GM12878 (cell line): Measurements from ENCODE around the gene SEMA3C. TPM values are rescaled to one million over a fixed set of nuclear protein-coding genes. Genes with fewer than 3 reads are reported as not detected.
A peak's percentile ranks its signal among the peaks of the same experiment; 100 is the strongest.

ENCODE experiments used
- ATAC-seq: fragments of 200-7000 bp; cut with Tn5 transposase; 3 replicates; pipeline ENCODE4 v1.9.1; 2020; ENCODE audit warnings: mild to moderate bottlenecking, moderate library complexity
- BruUV-seq: library from RNA; stranded (reverse); fragments of 400-500 nt; replicated peaks from 2 replicates; lab custom pipeline; 2021; lab: Mats Ljungman, UMichigan
- CTCF ChIA-PET: fragments of 300-600 bp; sonication (Branson Sonifier 250); formaldehyde crosslinking; extraction: SDS; loops from one replicate; lab custom pipeline; 2021; ENCODE audit warnings: inconsistent platforms; lab: Yijun Ruan, JAX
- POLR2A ChIA-PET: fragments of 350-600 bp; formaldehyde crosslinking; extraction: SDS; loops from one replicate; lab custom pipeline; 2021; ENCODE audit warnings: inconsistent platforms; lab: Charles Lee
- RAD21 ChIA-PET: fragments of 300-600 bp; sonication (Branson Sonifier 250); formaldehyde crosslinking; loops from one replicate; lab custom pipeline; 2023; ENCODE audit warnings: antibody characterized with exemption; ENCODE audit not compliant: unreplicated experiment; lab: Charles Lee
- SMC1A ChIA-PET: fragments of 300-600 bp; sonication (Branson Sonifier 250); formaldehyde crosslinking; loops from one replicate; lab custom pipeline; 2023; ENCODE audit not compliant: unreplicated experiment, uncharacterized antibody; lab: Charles Lee
- DNase-seq: peaks from one replicate; pipeline ENCODE4 v3.0.0-alpha.2; 2011; ENCODE audit warnings: low read depth, low spot score
- FAIRE-seq: peaks from 3 replicates; lab custom pipeline; 2011; peaks lifted over from hg19 to GRCh38; lab: Jason Lieb, UNC
- H2AFZ ChIP-seq: 2 replicates; pipeline ENCODE4 v1.6.0; 2011; ENCODE audit warnings: low read depth, low read length, control low read depth; ENCODE audit not compliant: control insufficient read depth
- H3K27ac ChIP-seq: 2 replicates; pipeline ENCODE4 v1.5.1; 2011; ENCODE audit warnings: control low read depth; ENCODE audit not compliant: control insufficient read depth, insufficient read depth
- H3K27me3 ChIP-seq, 2 experiments: replicated peaks in 1 of 2; 2 replicates each; pipeline versions ENCODE4 v1.6.0 to v1.6.1; 2011; ENCODE audit warnings: low read length in 1 of 2; ENCODE audit not compliant: control insufficient read depth in 2 of 2, insufficient read depth in 2 of 2
- H3K36me3 ChIP-seq, 2 experiments: 2 replicates each; pipeline ENCODE4 v1.5.1; 2011; ENCODE audit warnings: low read length in 1 of 2; ENCODE audit not compliant: control insufficient read depth in 2 of 2, insufficient read depth in 2 of 2
- H3K4me1 ChIP-seq: 2 replicates; pipeline ENCODE4 v1.6.1; 2011; ENCODE audit warnings: mild to moderate bottlenecking, low read length, moderate library complexity, mixed read lengths; ENCODE audit not compliant: control insufficient read depth, insufficient read depth
- H3K4me2 ChIP-seq: 2 replicates; pipeline ENCODE4 v1.6.0; 2011; ENCODE audit warnings: control low read depth; ENCODE audit not compliant: control insufficient read depth, insufficient read depth
- H3K4me3 ChIP-seq: fragments of 200-600 bp; sonication (generic); 2 replicates; pipeline ENCODE4 v1.5.1; 2016
- H3K79me2 ChIP-seq: 2 replicates; pipeline ENCODE4 v1.6.0; 2011; ENCODE audit warnings: low read length; ENCODE audit not compliant: control insufficient read depth, insufficient read depth
- H3K9ac ChIP-seq: 2 replicates; pipeline ENCODE4 v1.8.0; 2011; ENCODE audit warnings: low read length, control low read depth, mixed read lengths; ENCODE audit not compliant: control insufficient read depth, insufficient read depth
- H3K9me3 ChIP-seq: replicated peaks from 3 replicates; pipeline ENCODE4 v1.5.1; 2011; ENCODE audit warnings: mild to moderate bottlenecking, low read length; ENCODE audit not compliant: control insufficient read depth, insufficient read depth
- H4K20me1 ChIP-seq: 2 replicates; pipeline ENCODE4 v1.6.0; 2011; ENCODE audit not compliant: control insufficient read depth, insufficient read depth
- EED ChIP-seq: sonication (generic); IDR thresholded peaks from 2 replicates; pipeline ENCODE4 v1.6.1; 2016; ENCODE audit warnings: antibody characterized with exemption, low read depth
- HCFC1 ChIP-seq: fragments of 150-350 bp; IDR thresholded peaks from 2 replicates; pipeline ENCODE4 v1.6.1; 2014; ENCODE audit warnings: low read length
- JUNB ChIP-seq: IDR thresholded peaks from 2 replicates; pipeline ENCODE4 v1.6.1; 2016; ENCODE audit warnings: antibody characterized with exemption, mild to moderate bottlenecking
- MEF2A ChIP-seq: IDR thresholded peaks from 2 replicates; pipeline ENCODE4 v1.6.1; 2011; ENCODE audit warnings: low read depth, mild to moderate bottlenecking, low read length, moderate library complexity; ENCODE audit not compliant: insufficient read depth
- MXI1 ChIP-seq: fragments of 150-350 bp; IDR thresholded peaks from 2 replicates; pipeline ENCODE4 v1.6.1; 2011; ENCODE audit warnings: low read depth, mild to moderate bottlenecking, inconsistent platforms, low read length, improper control_type of control experiment
- PAX5 ChIP-seq: IDR thresholded peaks from 2 replicates; pipeline ENCODE4 v1.6.1; 2011; ENCODE audit warnings: low read depth, low read length, borderline replicate concordance
- POLR2AphosphoS2 ChIP-seq: IDR thresholded peaks from 2 replicates; pipeline ENCODE4 v1.6.1; 2011; ENCODE audit warnings: low read depth, mild to moderate bottlenecking, low read length, improper control_type of control experiment, moderate library complexity
- POLR2AphosphoS5 ChIP-seq: IDR thresholded peaks from 2 replicates; pipeline ENCODE4 v1.6.1; 2011; ENCODE audit warnings: mild to moderate bottlenecking, low read length, inconsistent platforms
- SPI1 ChIP-seq: IDR thresholded peaks from 2 replicates; pipeline ENCODE4 v1.6.1; 2011; ENCODE audit warnings: low read depth, mild to moderate bottlenecking, low read length, moderate library complexity, borderline replicate concordance; ENCODE audit not compliant: insufficient read depth
- SRF ChIP-seq, 2 experiments: IDR thresholded peaks; 2 replicates each; pipeline ENCODE4 v1.6.1; 2011; ENCODE audit warnings: low read depth in 2 of 2, low read length in 2 of 2, mild to moderate bottlenecking in 1 of 2, moderate library complexity in 1 of 2
- STAT3 ChIP-seq: IDR thresholded peaks from 2 replicates; pipeline ENCODE4 v1.6.1; 2011; ENCODE audit warnings: low read depth, low read length, improper control_type of control experiment
- TCF12 ChIP-seq: IDR thresholded peaks from 2 replicates; pipeline ENCODE4 v1.6.1; 2011; ENCODE audit warnings: low read depth, mild to moderate bottlenecking, low read length
- ZNF24 ChIP-seq: fragments of 450-650 bp; IDR thresholded peaks from 2 replicates; pipeline ENCODE4 v1.6.1; 2017; ENCODE audit warnings: antibody characterized with exemption, mild to moderate bottlenecking
- ZZZ3 ChIP-seq: IDR thresholded peaks from 2 replicates; pipeline ENCODE4 v1.6.1; 2011; ENCODE audit warnings: low read depth; ENCODE audit not compliant: control insufficient read depth, insufficient read length
- WGBS: methylation state at CpG from one replicate; pipeline ENCODE4 v1.1.6; 2016; ENCODE audit warnings: low lambda C conversion rate; ENCODE audit not compliant: insufficient replicate concordance, insufficient coverage; ENCODE audit errors: missing lambda C conversion rate; 5-methylcytosine and 5-hydroxymethylcytosine counted together
- in situ Hi-C: fragments of 300-500 bp; cut with MboI; formaldehyde crosslinking; loops from 9 replicates; pipeline ENCODE4 v1.14.3; 2018; ENCODE audit warnings: mixed read lengths
- intact Hi-C: fragments of 100-400 bp; cut with micrococcal nuclease; formaldehyde crosslinking; loops from one replicate; pipeline ENCODE4 v1.14.2; 2022; ENCODE audit not compliant: unreplicated experiment
- polyA plus RNA-seq, 11 experiments: library from polyadenylated mRNA; depleted of rRNA in 4 of 11; unstranded in 6 of 11; stranded (reverse) in 5 of 11; fragments of >200 nt; fragmentation: Nextera tagmentation in 4 of 11; fragmentation: Illumina TruSeq in 1 of 11; extraction: Ambion mirVana in 4 of 11; extraction: Trizol in 1 of 11; gene quantifications; 1 replicate in 1 of 11; 2 replicates in 10 of 11; pipeline versions ENCODE4 v1.2.1 to v1.2.3, GENCODE V29; 2011 to 2016; ENCODE audit warnings: inconsistent platforms in 2 of 11, missing spikeins in 2 of 11, low read depth in 1 of 11
- total RNA-seq, 4 experiments: library from RNA; depleted of rRNA in 3 of 4; stranded (reverse); fragments of >200 nt in 3 of 4; fragmentation: Illumina TruSeq in 1 of 4; extraction: Trizol in 1 of 4; gene quantifications; 2 replicates each; pipeline versions ENCODE4 v1.2.1 to v1.2.3, GENCODE V29; 2013 to 2021
- TF ChIP-seq, protein P1 (sequence below): fragments of 150-350 bp; IDR thresholded peaks from 2 replicates; pipeline ENCODE4 v1.6.1; 2016; ENCODE audit warnings: low read depth, low read length
- TF ChIP-seq, protein P2 (sequence below): fragments of 450-650 bp; IDR thresholded peaks from 2 replicates; pipeline ENCODE4 v1.6.1; 2017; ENCODE audit warnings: borderline replicate concordance

The SEMA3C gene
- total and polyA plus RNA-seq, 10 of the 15 experiments (the other 5 are each of a cell fraction or from before 2014, with no cell fraction given) = 0.01 to 0.41 (median 0.11) TPM; not detected in 6

DNA sequence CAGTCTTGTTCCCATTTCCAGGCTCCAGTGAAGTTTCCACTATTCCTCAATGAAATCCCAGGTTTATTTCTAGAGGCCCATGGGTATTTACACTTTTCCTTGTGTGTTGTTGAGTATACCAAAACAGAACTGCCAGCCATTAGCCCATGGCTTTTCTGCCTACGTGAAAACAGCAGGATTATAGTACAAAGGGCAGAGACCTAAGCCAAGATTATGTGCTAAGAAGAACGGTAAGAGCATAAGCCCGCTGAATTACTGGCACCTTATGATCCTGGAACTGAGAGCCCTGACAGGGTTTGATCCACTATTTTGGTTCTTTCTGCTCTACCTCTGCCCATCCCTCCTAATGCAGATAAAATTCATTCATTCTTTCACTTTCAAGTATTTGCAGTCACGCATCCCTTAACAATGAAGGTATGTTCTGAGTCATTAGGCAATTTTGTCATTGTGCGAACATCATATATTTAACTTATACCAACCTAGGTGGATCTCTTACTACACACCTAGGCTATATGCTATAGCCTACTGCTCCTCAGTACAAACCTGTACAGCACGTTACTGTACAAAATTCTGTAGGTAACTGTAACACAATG is 16.0 kb downstream of the SEMA3C start:
- TF ChIP-seq, protein P1, sequence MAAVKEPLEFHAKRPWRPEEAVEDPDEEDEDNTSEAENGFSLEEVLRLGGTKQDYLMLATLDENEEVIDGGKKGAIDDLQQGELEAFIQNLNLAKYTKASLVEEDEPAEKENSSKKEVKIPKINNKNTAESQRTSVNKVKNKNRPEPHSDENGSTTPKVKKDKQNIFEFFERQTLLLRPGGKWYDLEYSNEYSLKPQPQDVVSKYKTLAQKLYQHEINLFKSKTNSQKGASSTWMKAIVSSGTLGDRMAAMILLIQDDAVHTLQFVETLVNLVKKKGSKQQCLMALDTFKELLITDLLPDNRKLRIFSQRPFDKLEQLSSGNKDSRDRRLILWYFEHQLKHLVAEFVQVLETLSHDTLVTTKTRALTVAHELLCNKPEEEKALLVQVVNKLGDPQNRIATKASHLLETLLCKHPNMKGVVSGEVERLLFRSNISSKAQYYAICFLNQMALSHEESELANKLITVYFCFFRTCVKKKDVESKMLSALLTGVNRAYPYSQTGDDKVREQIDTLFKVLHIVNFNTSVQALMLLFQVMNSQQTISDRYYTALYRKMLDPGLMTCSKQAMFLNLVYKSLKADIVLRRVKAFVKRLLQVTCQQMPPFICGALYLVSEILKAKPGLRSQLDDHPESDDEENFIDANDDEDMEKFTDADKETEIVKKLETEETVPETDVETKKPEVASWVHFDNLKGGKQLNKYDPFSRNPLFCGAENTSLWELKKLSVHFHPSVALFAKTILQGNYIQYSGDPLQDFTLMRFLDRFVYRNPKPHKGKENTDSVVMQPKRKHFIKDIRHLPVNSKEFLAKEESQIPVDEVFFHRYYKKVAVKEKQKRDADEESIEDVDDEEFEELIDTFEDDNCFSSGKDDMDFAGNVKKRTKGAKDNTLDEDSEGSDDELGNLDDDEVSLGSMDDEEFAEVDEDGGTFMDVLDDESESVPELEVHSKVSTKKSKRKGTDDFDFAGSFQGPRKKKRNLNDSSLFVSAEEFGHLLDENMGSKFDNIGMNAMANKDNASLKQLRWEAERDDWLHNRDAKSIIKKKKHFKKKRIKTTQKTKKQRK = no peak
- TF ChIP-seq POLR2AphosphoS2 (no peak), SRF (IDR thresholded peaks at IDR 0.05; ENCODE audit: low read depth in 2 of 2, low read length in 2 of 2) (no peak), TCF12 (no peak), PAX5 (peak; percentile 49; the same call in 1 of the 2 replicates), ZNF24 (peak; percentile 64; the same call in 1 of the 2 replicates), POLR2AphosphoS5 (no peak), HCFC1 (no peak), MEF2A (no peak), MXI1 (no peak), ZZZ3 (no peak), JUNB (peak; percentile 35; the same call in 1 of the 2 replicates), STAT3 (no peak), SPI1 (no peak), EED (no peak)
- TF ChIP-seq, protein P2, sequence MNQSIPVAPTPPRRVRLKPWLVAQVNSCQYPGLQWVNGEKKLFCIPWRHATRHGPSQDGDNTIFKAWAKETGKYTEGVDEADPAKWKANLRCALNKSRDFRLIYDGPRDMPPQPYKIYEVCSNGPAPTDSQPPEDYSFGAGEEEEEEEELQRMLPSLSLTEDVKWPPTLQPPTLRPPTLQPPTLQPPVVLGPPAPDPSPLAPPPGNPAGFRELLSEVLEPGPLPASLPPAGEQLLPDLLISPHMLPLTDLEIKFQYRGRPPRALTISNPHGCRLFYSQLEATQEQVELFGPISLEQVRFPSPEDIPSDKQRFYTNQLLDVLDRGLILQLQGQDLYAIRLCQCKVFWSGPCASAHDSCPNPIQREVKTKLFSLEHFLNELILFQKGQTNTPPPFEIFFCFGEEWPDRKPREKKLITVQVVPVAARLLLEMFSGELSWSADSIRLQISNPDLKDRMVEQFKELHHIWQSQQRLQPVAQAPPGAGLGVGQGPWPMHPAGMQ = no peak
- TF ChIP-seq, all 136 proteins: peak for 3
- H3K79me2 ChIP-seq = no peaks in the 10 kb centered on the region
- H2AFZ ChIP-seq = no peak overlapping the region
- in situ Hi-C loops (no loop called here), intact Hi-C loops (loop anchor here (10.0 kb wide), 1 partner anchor 62 kb away; no protein-coding TSS in a partner anchor)
- ChIA-PET SMC1A (interaction anchor here (0.7 kb wide), 1 partner anchor 249 kb away, joined by 4 read pairs; no protein-coding TSS in a partner anchor), CTCF (interaction anchor here (1.3 kb wide), 1 partner anchor 96 kb away, joined by 3 read pairs; no protein-coding TSS in a partner anchor), RAD21 (no interaction called here), POLR2A (no interaction called here)
- no peaks in the 10 kb centered on the region for H3K36me3 ChIP-seq
- BruUV-seq = no TSS peak
- H3K27ac ChIP-seq = no peak overlapping the region
- no peak overlapping the region for H3K4me3 ChIP-seq
- no peak overlapping the region for H3K9ac ChIP-seq
- no peak overlapping the region for H3K4me2 ChIP-seq
- ATAC-seq (peak; percentile 54), FAIRE-seq (no peak), DNase-seq (no peak)
- no peaks in the 10 kb centered on the region for H3K27me3 ChIP-seq
- H4K20me1 ChIP-seq = no peaks in the 10 kb centered on the region
- WGBS = 18% methylated on average over 6 of the region's 6 CpGs
- H3K4me1 ChIP-seq = no peaks in the 10 kb centered on the region
- H3K9me3 ChIP-seq = no peaks in the 10 kb centered on the region
